Measurements from ENCODE around the gene PARK7.

The PARK7 gene

DNA sequence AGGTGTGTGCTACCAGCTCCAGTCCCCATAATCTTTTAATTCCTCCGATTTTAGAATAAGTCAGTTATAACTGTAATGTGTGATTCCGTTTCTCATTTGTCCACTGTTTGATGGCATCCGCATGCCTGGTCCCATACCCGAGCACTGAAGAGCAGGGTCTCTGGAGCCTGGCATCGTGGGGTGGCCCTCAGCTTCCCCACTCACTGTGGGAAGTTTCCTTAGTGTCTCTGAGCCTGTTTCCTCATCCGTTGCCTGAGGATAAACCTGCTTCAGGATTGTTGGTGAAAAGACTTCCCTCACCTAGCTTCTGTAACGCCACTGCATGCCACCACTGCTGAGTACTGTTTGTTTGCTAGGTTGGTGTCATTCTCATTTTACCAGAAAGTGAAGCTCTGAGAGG is 19.5 kb downstream of the PARK7 start:
- H3K4me3 Mint-ChIP-seq = no peak overlapping the region
- no peak overlapping the region for H3K27ac Mint-ChIP-seq
- intact Hi-C loops (cut with micrococcal nuclease) = no loop called here
- H3K27me3 Mint-ChIP-seq = no peaks in the 10 kb centered on the region
- H3K9me3 Mint-ChIP-seq = no peaks in the 10 kb centered on the region
- no peaks in the 10 kb centered on the region for H3K4me1 Mint-ChIP-seq (ENCODE audit: low read depth)
- peaks cover 90% of the 10 kb centered on the region for H3K36me3 Mint-ChIP-seq (ENCODE audit: low read depth)

DNA sequence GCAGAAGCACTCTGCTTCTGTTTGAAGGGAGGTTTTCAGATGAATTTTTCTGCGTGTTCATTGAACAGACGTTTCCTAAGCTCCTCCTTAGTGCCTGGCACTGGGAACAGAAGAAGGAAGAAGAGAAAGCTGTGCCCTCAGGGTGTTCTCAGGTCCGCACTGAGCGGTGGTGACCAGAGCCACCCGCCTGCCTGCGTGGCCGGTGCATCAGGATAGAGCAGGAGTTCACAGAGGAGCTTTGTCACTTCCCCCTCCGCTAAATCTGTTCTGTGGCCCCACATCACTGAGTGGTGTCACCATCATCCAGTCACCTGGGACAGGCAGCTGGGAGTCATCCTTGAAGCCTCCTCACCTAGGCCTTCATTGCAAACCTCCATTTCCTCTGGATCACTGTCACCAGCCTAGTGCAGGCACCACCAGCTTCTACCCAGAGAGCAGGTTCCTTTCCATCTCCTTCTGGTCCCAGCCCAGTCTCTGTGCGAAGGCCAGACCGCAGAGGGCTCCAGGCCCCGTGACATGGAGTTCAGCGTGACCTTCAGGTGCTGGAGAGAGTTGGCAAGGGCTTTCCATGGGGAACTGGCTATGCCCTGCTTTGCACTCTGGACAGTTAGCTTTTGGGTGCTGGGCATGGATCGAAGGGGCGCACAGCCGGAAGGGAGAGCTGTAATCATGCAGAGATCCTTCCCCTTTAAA is 21.7 kb downstream of the PARK7 start:
- no peaks in the 10 kb centered on the region for H3K27me3 Mint-ChIP-seq
- intact Hi-C loops (cut with micrococcal nuclease) = no loop called here
- peaks cover 89% of the 10 kb centered on the region for H3K36me3 Mint-ChIP-seq (ENCODE audit: low read depth)
- no peaks in the 10 kb centered on the region for H3K9me3 Mint-ChIP-seq
- no peaks in the 10 kb centered on the region for H3K4me1 Mint-ChIP-seq (ENCODE audit: low read depth)
- no peak overlapping the region for H3K4me3 Mint-ChIP-seq
- H3K27ac Mint-ChIP-seq = no peak overlapping the region

DNA sequence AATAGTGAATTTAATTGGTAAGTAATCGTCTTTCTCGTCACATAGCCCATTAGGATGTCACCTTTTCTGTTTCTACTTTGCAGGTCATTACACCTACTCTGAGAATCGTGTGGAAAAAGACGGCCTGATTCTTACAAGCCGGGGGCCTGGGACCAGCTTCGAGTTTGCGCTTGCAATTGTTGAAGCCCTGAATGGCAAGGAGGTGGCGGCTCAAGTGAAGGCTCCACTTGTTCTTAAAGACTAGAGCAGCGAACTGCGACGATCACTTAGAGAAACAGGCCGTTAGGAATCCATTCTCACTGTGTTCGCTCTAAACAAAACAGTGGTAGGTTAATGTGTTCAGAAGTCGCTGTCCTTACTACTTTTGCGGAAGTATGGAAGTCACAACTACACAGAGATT is 23.3 kb downstream of the PARK7 start:
- Mint-ChIP-seq H3K4me1 (ENCODE audit: low read depth) (no peaks in the 10 kb centered on the region), H3K27me3 (no peaks in the 10 kb centered on the region), H3K36me3 (ENCODE audit: low read depth) (peaks cover 75% of the 10 kb centered on the region), H3K9me3 (no peaks in the 10 kb centered on the region), H3K4me3 (no peak overlapping the region), H3K27ac (no peak overlapping the region)
- intact Hi-C loops (cut with micrococcal nuclease) = no loop called here

DNA sequence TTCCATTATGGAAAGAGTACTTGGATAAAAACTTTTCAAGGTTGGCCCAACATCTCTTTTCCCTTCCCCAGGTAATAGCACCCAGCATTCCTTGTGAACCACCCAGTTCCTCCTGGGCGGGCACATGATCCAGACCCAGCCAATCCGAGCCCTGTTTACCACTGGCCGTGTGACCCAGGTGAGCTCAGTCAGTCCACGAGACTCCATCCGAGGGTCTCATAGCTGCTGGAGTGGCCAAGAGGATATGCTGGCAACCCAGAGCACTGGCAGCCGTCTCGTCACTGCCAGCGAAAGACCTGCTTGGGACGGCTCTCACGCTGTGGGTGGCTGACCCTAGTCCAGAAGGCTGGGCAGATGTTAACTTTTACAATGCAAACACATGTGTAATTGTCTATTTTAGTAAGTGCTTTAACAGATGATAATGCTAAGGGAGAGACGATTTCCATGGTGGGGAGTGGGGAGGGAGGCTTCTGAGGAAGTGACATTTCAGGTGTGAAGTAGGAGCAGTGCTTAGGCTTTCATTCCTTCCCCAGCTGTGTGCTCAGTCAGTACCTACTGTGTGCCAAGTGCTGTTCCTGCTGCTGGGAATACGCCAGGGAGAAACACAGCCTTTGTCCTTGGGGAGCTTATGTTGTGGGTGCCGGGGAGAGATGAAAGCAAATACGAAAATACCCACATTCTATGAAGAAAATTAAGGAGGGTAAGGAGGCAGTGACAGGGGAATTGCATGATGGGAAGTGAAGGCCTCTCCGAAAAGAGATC is 24.5 kb downstream of the PARK7 start:
- Mint-ChIP-seq H3K36me3 (ENCODE audit: low read depth) (peaks cover 74% of the 10 kb centered on the region), H3K9me3 (no peaks in the 10 kb centered on the region), H3K27me3 (no peaks in the 10 kb centered on the region), H3K4me1 (ENCODE audit: low read depth) (no peaks in the 10 kb centered on the region), H3K4me3 (no peak overlapping the region), H3K27ac (no peak overlapping the region)
- intact Hi-C loops (cut with micrococcal nuclease) = no loop called here

DNA sequence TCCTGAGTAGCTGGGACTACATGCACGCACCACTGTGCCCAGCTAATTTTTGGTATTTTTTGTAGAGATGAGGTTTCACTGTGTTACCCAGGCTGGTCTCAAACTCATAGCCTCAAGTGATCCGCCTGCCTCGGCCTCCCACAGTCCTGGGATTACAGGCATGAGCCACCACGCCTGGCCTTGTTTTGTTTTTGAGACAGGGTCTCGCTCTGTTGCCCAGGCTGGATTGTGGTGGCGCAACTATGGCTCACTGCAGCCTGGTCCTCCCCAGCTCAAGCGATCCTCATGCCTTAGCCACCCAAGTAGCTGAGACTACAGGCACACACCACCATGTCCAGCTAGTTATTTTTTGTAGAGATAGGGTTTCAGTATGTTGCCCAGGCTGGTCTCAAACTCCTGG is 26.0 kb downstream of the PARK7 start:
- peaks cover 67% of the 10 kb centered on the region for H3K36me3 Mint-ChIP-seq (ENCODE audit: low read depth)
- H3K27ac Mint-ChIP-seq = no peak overlapping the region
- no peak overlapping the region for H3K4me3 Mint-ChIP-seq
- H3K9me3 Mint-ChIP-seq = no peaks in the 10 kb centered on the region
- H3K4me1 Mint-ChIP-seq (ENCODE audit: low read depth) = no peaks in the 10 kb centered on the region
- H3K27me3 Mint-ChIP-seq = no peaks in the 10 kb centered on the region
- intact Hi-C loops (cut with micrococcal nuclease) = no loop called here

DNA sequence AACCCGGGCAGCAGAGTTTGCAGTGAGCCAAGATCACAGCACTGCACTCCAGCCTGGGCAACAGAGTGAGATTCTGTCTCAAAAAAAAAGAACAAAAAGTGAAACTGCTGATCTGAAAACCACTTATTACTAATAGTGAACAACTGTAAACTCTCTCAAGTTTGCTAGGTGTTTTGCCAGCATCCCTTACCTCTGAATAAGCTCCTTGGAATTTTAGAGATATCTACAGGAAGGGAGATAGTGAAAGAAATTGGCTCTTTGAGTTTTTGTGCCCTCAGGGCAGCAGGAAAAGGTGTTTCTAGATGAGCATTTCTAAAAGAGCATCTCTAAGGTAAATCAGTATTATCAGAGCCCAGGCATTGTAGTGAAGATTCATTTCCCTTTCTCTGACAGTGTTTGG is 27.1 kb downstream of the PARK7 start:
- intact Hi-C loops (cut with micrococcal nuclease) = no loop called here
- H3K27me3 Mint-ChIP-seq = no peaks in the 10 kb centered on the region
- H3K9me3 Mint-ChIP-seq = no peaks in the 10 kb centered on the region
- peaks cover 62% of the 10 kb centered on the region for H3K36me3 Mint-ChIP-seq (ENCODE audit: low read depth)
- peaks cover 6% of the 10 kb centered on the region for H3K4me1 Mint-ChIP-seq (ENCODE audit: low read depth)
- no peak overlapping the region for H3K4me3 Mint-ChIP-seq
- H3K27ac Mint-ChIP-seq = no peak overlapping the region

DNA sequence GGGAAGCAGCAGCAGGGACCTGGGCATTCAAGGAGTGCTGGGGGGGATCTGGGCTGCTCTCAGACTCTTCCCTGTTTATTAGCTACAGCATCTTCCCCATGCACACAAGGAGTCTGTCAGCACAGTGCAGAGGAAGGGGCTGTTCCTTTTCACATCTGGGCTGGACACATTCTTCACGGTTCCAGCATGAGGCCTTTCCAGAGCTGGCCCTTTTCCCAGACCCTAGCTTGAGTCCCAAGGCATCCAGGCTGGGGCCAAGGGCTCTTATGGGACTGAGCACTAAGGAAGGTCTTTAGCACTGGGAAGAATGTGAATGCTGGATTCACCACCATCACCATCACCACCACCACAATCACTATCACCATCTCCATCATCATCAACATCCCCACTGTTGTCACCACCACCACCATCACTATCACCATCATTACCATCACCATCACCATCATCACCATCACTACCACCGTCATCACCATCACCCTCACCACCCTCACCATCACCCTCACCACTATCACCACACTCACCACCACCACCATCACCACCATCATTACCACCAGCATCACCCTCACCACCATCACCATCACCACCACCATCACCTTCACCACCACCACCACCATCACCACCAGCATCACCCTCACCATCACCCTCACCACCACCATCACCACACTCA is 28.4 kb downstream of the PARK7 start:
- Mint-ChIP-seq H3K27me3 (no peaks in the 10 kb centered on the region), H3K36me3 (ENCODE audit: low read depth) (peaks cover 51% of the 10 kb centered on the region), H3K4me3 (no peak overlapping the region), H3K9me3 (no peaks in the 10 kb centered on the region), H3K4me1 (ENCODE audit: low read depth) (peaks cover 19% of the 10 kb centered on the region), H3K27ac (no peak overlapping the region)
- intact Hi-C loops (cut with micrococcal nuclease) = no loop called here

DNA sequence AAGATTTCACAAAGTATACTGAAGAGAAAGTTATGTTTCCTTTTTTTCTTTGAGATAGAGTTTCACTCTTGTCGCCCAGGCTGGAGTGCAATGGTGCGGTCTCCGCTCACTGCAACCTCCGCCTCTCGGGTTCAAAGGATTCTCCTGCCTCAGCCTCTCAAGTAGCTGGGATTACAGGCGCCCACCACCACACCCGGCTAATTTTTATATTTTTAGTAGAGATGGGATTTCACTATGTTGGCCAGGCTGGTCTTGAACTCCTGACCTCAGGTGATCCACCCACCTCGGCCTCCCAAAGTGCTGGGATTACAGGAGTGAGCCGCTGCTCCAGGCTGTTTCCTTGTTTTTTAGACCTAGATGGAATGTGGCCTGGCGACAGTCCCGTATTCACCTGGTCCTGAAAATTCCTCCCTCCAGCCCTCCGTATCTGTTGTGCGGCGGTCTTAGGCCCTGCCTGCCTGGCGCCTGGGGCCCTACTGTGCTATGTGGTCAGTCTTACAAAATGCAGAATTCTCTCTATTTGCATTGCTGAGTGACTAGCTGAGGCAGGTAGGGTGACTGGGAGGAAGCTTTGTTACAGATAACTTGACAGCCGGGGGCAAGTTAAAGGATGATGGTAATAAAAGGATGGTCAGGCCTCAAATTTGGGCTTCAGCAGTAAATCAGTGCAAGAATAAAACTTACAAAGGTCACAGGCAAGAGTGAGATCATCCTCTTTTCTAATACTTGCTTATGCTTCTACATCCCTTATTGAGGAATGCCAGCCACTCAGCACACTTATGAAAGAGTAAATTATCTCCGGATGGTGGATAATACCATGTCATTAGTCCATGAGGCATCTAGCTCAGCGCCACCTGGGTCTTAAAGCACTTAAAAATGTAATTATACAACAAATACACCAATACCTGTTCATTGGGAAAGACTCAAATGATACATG is 30.3 kb downstream of the PARK7 start:
- H3K27ac Mint-ChIP-seq = no peak overlapping the region
- H3K27me3 Mint-ChIP-seq = no peaks in the 10 kb centered on the region
- H3K4me3 Mint-ChIP-seq = no peak overlapping the region
- H3K36me3 Mint-ChIP-seq (ENCODE audit: low read depth) = peaks cover 38% of the 10 kb centered on the region
- intact Hi-C loops (cut with micrococcal nuclease) = no loop called here
- peaks cover 22% of the 10 kb centered on the region for H3K4me1 Mint-ChIP-seq (ENCODE audit: low read depth)
- H3K9me3 Mint-ChIP-seq = no peaks in the 10 kb centered on the region

DNA sequence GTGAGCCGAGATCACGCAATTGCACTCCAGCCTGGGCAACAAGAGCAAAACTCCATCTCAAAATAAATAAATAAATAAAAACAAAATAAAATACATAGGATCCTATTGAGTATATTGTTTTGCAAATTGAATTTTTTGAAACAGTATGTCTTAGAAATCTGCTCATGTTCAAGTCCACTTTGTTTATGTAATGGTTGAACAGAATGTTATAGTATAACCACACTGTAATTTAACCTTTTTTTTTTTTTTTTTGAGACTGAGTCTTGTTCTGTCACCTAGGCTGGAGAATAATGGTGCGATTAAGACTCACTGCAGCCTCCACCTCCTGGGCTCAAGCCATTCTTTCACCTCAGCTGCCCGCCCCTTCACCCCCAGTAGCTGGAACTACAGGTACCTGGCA is 31.4 kb downstream of the PARK7 start:
- peak overlapping the region; percentile 68 for H3K27ac Mint-ChIP-seq
- intact Hi-C loops (cut with micrococcal nuclease) = no loop called here
- no peaks in the 10 kb centered on the region for H3K9me3 Mint-ChIP-seq
- H3K4me3 Mint-ChIP-seq = no peak overlapping the region
- peaks cover 22% of the 10 kb centered on the region for H3K4me1 Mint-ChIP-seq (ENCODE audit: low read depth)
- no peaks in the 10 kb centered on the region for H3K27me3 Mint-ChIP-seq
- H3K36me3 Mint-ChIP-seq (ENCODE audit: low read depth) = peaks cover 27% of the 10 kb centered on the region

DNA sequence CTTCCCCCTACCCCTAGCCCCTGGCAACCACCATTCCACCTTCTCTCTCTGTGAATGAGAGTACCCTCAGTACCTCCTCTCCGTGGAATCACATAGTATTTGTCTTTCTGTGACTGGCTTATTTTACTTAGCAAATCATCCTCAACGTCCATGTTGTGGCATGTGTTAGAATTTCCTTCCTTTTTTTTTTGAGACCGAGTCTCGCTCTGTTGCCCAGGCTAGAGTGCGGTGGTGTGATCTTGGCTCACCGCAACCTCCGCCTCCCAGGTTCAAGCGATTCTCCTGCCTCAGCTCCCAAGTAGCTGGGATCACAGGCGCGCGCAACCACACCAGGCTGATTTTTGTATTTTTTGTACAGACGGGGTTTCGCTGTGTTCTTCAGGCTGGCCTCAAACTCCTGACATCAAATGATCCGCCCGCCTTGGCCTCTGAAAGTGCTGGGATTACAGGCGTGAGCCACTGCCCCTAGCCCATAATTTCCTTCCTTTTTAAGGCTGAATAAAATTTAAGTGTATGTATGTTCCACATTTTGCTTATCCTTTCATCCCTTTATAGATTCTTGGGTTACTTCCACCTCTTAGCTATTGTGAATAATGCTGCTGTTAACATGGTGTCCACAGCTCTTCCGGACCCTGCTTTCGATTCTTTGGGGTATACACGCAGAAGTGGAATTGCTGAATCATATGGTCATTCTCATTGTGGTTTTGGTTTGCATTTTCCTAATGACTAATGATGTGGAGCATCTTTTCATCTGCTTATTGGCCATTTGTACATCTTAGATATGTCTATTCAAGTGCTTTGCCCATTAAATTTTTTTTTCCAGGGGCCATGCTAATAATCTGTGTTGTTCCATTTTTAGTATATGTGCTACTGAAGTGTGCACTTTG is 32.3 kb downstream of the PARK7 start:
- Mint-ChIP-seq H3K4me1 (ENCODE audit: low read depth) (peaks cover 22% of the 10 kb centered on the region), H3K27ac (peak overlapping the region; percentile 68), H3K4me3 (no peak overlapping the region), H3K9me3 (no peaks in the 10 kb centered on the region), H3K27me3 (no peaks in the 10 kb centered on the region), H3K36me3 (ENCODE audit: low read depth) (peaks cover 25% of the 10 kb centered on the region)
- intact Hi-C loops (cut with micrococcal nuclease) = no loop called here

DNA sequence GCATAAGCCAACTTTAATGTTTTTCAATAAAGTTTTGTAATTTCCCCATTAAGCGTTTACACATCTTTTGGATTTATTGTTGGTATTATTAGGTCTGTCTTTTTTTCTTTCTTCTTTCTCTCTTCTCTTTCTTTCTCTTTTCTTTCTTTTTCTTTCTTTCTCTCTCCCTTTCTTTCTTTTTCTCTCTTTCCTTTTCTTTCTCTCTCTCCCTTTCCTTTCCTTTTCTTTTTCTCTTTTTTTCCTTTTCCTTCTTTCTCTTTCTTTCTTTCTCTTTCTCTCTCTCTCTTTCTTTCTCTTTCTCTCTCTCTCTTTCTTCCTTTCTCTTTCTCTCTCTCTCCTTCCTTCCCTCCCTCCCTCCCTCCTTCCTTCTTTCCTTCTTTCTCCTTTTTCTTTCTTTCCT is 33.3 kb downstream of the PARK7 start:
- intact Hi-C loops (cut with micrococcal nuclease) = no loop called here
- Mint-ChIP-seq H3K27me3 (no peaks in the 10 kb centered on the region), H3K4me1 (ENCODE audit: low read depth) (peaks cover 22% of the 10 kb centered on the region), H3K4me3 (no peak overlapping the region), H3K27ac (no peak overlapping the region), H3K9me3 (no peaks in the 10 kb centered on the region), H3K36me3 (ENCODE audit: low read depth) (peaks cover 23% of the 10 kb centered on the region)

DNA sequence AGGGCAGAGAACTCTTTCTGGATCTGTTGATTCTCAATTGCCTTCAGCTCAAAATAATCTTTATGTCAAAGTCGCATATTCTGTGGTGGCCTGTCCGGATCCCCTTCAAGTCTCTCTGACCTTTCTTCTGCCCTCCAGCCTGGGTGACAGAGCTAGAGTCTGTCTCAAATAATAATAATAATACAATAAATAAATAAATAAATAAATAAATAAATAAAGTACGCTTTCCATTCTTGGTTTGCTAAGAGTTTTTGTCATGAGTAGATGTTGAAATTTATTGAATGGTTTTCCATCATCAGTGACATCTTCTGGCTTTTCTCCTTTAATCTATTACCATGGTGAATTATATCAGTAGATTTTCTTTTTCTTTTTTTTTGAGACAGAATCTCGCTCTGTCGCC is 33.9 kb downstream of the PARK7 start:
- Mint-ChIP-seq H3K27ac (no peak overlapping the region), H3K9me3 (no peaks in the 10 kb centered on the region), H3K4me1 (ENCODE audit: low read depth) (peaks cover 22% of the 10 kb centered on the region), H3K4me3 (no peak overlapping the region), H3K36me3 (ENCODE audit: low read depth) (peaks cover 17% of the 10 kb centered on the region), H3K27me3 (no peaks in the 10 kb centered on the region)
- intact Hi-C loops (cut with micrococcal nuclease) = no loop called here

DNA sequence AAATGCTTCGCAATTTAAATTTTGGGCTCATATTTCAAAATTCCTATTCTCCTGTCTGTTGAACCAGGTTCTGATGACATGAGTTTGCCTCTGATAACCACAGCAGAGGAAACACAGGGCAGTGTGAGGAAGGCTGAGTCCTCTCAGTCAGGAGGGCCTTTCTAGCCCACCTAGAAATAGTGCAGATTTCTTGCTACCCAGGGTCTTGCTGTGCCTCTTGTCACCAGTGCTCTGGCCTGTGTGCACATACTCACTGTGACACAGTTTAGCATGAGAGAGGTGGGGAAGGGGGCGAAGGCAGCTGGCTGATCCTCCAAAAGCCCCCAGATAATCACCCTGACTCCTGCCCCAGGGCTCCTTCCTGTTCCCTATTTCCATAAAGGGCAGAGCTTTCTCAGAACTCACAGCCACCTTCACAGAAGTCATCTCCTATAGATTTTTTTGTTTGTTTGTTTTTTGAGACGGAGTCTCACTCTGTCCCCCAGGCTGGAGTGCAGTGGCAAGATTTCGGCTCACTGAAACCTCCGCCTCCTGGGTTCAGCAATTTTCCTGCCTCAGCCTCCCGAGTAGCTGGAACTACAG is 40.9 kb downstream of the PARK7 start:
- no peaks in the 10 kb centered on the region for H3K36me3 Mint-ChIP-seq (ENCODE audit: low read depth)
- H3K4me1 Mint-ChIP-seq (ENCODE audit: low read depth) = peaks cover 33% of the 10 kb centered on the region
- no peak overlapping the region for H3K4me3 Mint-ChIP-seq
- no peaks in the 10 kb centered on the region for H3K27me3 Mint-ChIP-seq
- no peaks in the 10 kb centered on the region for H3K9me3 Mint-ChIP-seq
- peak overlapping the region; percentile 38 for H3K27ac Mint-ChIP-seq
- intact Hi-C loops (cut with micrococcal nuclease) = no loop called here

Data from dendritic cell treated with granulocyte-macrophage colony-stimulating factor and Interleukin-4, amounts not matched to agents 40 ng/mL and 50 ng/mL, for 4 days (primary cell).